Transverse colon (tissue), 4 donors: ENCODE results near the gene MTA2. TPM values are rescaled to one million over a fixed set of nuclear protein-coding genes. Genes with fewer than 3 reads are reported as not detected.
A peak's percentile ranks its signal among the peaks of the same experiment; 100 is the strongest.

Source experiments
- DNase-seq: peaks from one replicate; pipeline ENCODE4 v3.0.0-alpha.2; 2019
- H3K27ac ChIP-seq, 4 donors: fragments of 200-600 bp; sonication (generic); 2 replicates each; pipeline ENCODE4 v1.5.1; 2016 to 2018; ENCODE audit warnings: inconsistent platforms in 4 of 4
- H3K27me3 ChIP-seq: fragments of 200-600 bp; sonication (generic); 2 replicates; pipeline ENCODE4 v1.5.1; 2017; ENCODE audit warnings: inconsistent platforms
- H3K36me3 ChIP-seq, 4 donors: fragments of 200-600 bp; sonication (generic); 2 replicates each; pipeline ENCODE4 v1.5.1; 2017 to 2019; ENCODE audit warnings: inconsistent platforms in 4 of 4
- H3K4me1 ChIP-seq, 4 donors: fragments of 200-600 bp; sonication (generic); 2 replicates each; pipeline ENCODE4 v1.5.1; 2017 to 2020; ENCODE audit warnings: inconsistent platforms in 4 of 4
- H3K4me3 ChIP-seq, 4 donors: fragments of 200-600 bp; sonication (generic); 1 replicate in 1 of 4; 2 replicates in 3 of 4; pipeline versions ENCODE4 v1.5.1 to v1.6.1; 2017 to 2019; ENCODE audit warnings: inconsistent platforms in 4 of 4
- H3K9me3 ChIP-seq, 2 donors: fragments of 200-600 bp; sonication (generic); 2 replicates each; pipeline ENCODE4 v1.5.1; 2017 to 2019; ENCODE audit warnings: inconsistent platforms in 2 of 2
- CTCF ChIP-seq, 5 experiments: fragments of 200-600 bp in 3 of 5; fragments of 450-650 bp in 2 of 5; sonication (generic) in 3 of 5; IDR thresholded peaks; 1 replicate in 2 of 5; 2 replicates in 3 of 5; pipeline ENCODE4 v1.5.1; 2016 to 2017; ENCODE audit warnings: antibody characterized with exemption in 5 of 5, inconsistent platforms in 3 of 5, mild to moderate bottlenecking in 2 of 5, moderate library complexity in 1 of 5
- EP300 ChIP-seq: sonication (generic); formaldehyde crosslinking; IDR thresholded peaks from one replicate; pipeline ENCODE4 v1.6.1; 2017; ENCODE audit warnings: antibody characterized with exemption, low read depth
- POLR2A ChIP-seq: fragments of 450-650 bp; IDR thresholded peaks from one replicate; pipeline ENCODE4 v1.6.1; 2016; ENCODE audit warnings: antibody characterized with exemption, mild to moderate bottlenecking, moderate library complexity
- POLR2AphosphoS5 ChIP-seq, 3 donors: sonication (generic); formaldehyde crosslinking; IDR thresholded peaks; one replicate each; pipeline ENCODE4 v1.6.1; 2016; ENCODE audit warnings: antibody characterized with exemption in 3 of 3
- WGBS, 2 donors: methylation state at CpG; one replicate each; pipeline ENCODE4 v1.1.5; 2018; ENCODE audit warnings: low coverage in 1 of 2; 5-methylcytosine and 5-hydroxymethylcytosine counted together
- in situ Hi-C, 4 donors: fragments of 200-750 bp; cut with MboI; loops; one replicate each; pipeline versions ENCODE4 v1.15.0 to v1.15.1; 2017; ENCODE audit warnings: low sequenced_read_pairs in 3 of 4, low pct_ligation_motif_present in 1 of 4, low pct_unique_long_range_greater_than_20kb in 1 of 4
- intact Hi-C: fragments of 100-400 bp; cut with DNase I; formaldehyde crosslinking; loops from one replicate; pipeline ENCODE4 v1.15.1; 2023; ENCODE audit warnings: low total_unique reads
- total RNA-seq, 4 donors: library from RNA; depleted of rRNA; stranded (reverse); fragments of >200 nt; gene quantifications; one replicate each; pipeline ENCODE4 v1.1.0, GENCODE V29; 2016

Gene MTA2
- total RNA-seq, 4 donors from 2014 or later = 42.0 to 80.1 (median 62.1) TPM

- WGBS, 2 donors = 90 to 100% methylated on average over 1 to 11 of the region's 11 CpGs
- peaks cover 0 to 17% (median 0%) of the 10 kb centered on the region in 4 donors for H3K36me3 ChIP-seq
Measured at GRCh38 chr11:62578541-62578940, 23.1 kb downstream of the MTA2 start.

GRCh38 chr11:62577046-62577714 lies 24.5 kb downstream of the MTA2 start:
- in situ Hi-C loops = loop anchor here in 1 of 4 donors (25.0 kb wide), 1 partner anchor 285 kb away; no protein-coding TSS in a partner anchor
- Histone ChIP-seq H3K4me1 (peaks cover 13 to 36% (median 33%) of the 10 kb centered on the region in 4 donors), H3K36me3 (peaks cover 0 to 17% (median 0%) of the 10 kb centered on the region in 4 donors), H3K27me3 (no peaks in the 10 kb centered on the region), H3K9me3 (no peaks in the 10 kb centered on the region), H3K27ac (peak overlapping the region; percentile 64 to 96 (median 94)), H3K4me3 (no peak overlapping the region)
- DNase-seq = no peak
- no peak for TF ChIP-seq POLR2AphosphoS5 (IDR thresholded peaks at IDR 0.05)
- 67 to 86% methylated on average over 2 to 12 of the region's 12 CpGs for WGBS, 2 donors
- intact Hi-C loops = no loop called here

More at GRCh38 chr11:62578541-62578940, 23.1 kb downstream of the MTA2 start:
- Histone ChIP-seq H3K4me3 (no peak overlapping the region), H3K9me3 (no peaks in the 10 kb centered on the region), H3K4me1 (peaks cover 9 to 28% (median 26%) of the 10 kb centered on the region in 4 donors), H3K27me3 (no peaks in the 10 kb centered on the region), H3K27ac (no peak overlapping the region)
- in situ Hi-C loops = loop anchor here in 1 of 4 donors (25.0 kb wide), 1 partner anchor 284 kb away; no protein-coding TSS in a partner anchor
- DNase-seq = no peak
- TF ChIP-seq CTCF (IDR thresholded peaks at IDR 0.05) (no peak), POLR2A (no peak), POLR2AphosphoS5 (IDR thresholded peaks at IDR 0.05) (no peak), EP300 (no peak)
- intact Hi-C loops = no loop called here

- Histone ChIP-seq H3K36me3 (peaks cover 0 to 18% (median 3%) of the 10 kb centered on the region in 4 donors), H3K27ac (peak overlapping the region; percentile 88 to 96 (median 94)), H3K27me3 (no peaks in the 10 kb centered on the region), H3K4me3 (peak overlapping the region in 1 of 4 donors; percentile 99), H3K9me3 (no peaks in the 10 kb centered on the region), H3K4me1 (peaks cover 14 to 46% (median 41%) of the 10 kb centered on the region in 4 donors)
- in situ Hi-C loops = loop anchor here in 1 of 4 donors (25.0 kb wide), 1 partner anchor 286 kb away; no protein-coding TSS in a partner anchor
- TF ChIP-seq EP300 (no peak), POLR2A (no peak), CTCF (IDR thresholded peaks at IDR 0.05) (no peak), POLR2AphosphoS5 (IDR thresholded peaks at IDR 0.05) (no peak)
- no peak for DNase-seq
- intact Hi-C loops = no loop called here
- WGBS, 2 donors = 86 to 93% methylated on average over 2 to 14 of the region's 14 CpGs
Measured at GRCh38 chr11:62575837-62576236, 25.8 kb downstream of the MTA2 start.

- no peaks in the 10 kb centered on the region for H3K27me3 ChIP-seq
- peak overlapping the region; percentile 88 to 96 (median 94) for H3K27ac ChIP-seq
- H3K36me3 ChIP-seq = peaks cover 0 to 21% (median 6%) of the 10 kb centered on the region in 4 donors
- H3K4me3 ChIP-seq = peak overlapping the region in 3 of 4 donors; percentile 52 to 99 (median 57)
- DNase-seq = peak; percentile 53
- in situ Hi-C loops = loop anchor here in 1 of 4 donors (25.0 kb wide), 1 partner anchor 287 kb away; no protein-coding TSS in a partner anchor
- H3K4me1 ChIP-seq = peaks cover 14 to 51% (median 41%) of the 10 kb centered on the region in 4 donors
- TF ChIP-seq CTCF (IDR thresholded peaks at IDR 0.05) (no peak), POLR2A (no peak), EP300 (no peak), POLR2AphosphoS5 (IDR thresholded peaks at IDR 0.05) (peak in 1 of 3 donors; percentile 10)
- H3K9me3 ChIP-seq = no peaks in the 10 kb centered on the region
- 38 to 40% methylated on average over 3 to 17 of the region's 17 CpGs for WGBS, 2 donors
- intact Hi-C loops = no loop called here
Measured at GRCh38 chr11:62575156-62575555, 26.5 kb downstream of the MTA2 start.
